NCI-H524 (cell line): Measurements from ENCODE around the gene DCTN2.
"Not testable (repeated sequence)": the region's sequence is repeated elsewhere in the genome, so short reads cannot be mapped to it uniquely, and the experiment has no call there.

Source experiments
- DNase-seq, 2 experiments: peaks; one replicate each; lab custom pipeline; 2025; lab: John Stamatoyannopoulos, UW

DCTN2 gene

GRCh38 chr12:57515934-57516541 is 31.0 kb downstream of the DCTN2 start:
- no peak for DNase-seq

GRCh38 chr12:57515408-57515933 is 31.5 kb downstream of the DCTN2 start:
- DNase-seq: no peak

GRCh38 chr12:57514720-57515407 is 32.1 kb downstream of the DCTN2 start:
- DNase-seq: no peak

GRCh38 chr12:57514246-57514645 is 32.7 kb downstream of the DCTN2 start:
- not testable (repeated sequence) for DNase-seq

- not testable (repeated sequence) for DNase-seq
Measured at GRCh38 chr12:57513677-57514076, 33.3 kb downstream of the DCTN2 start.

- DNase-seq: no peak
Measured at GRCh38 chr12:57513266-57513665, 33.7 kb downstream of the DCTN2 start.

GRCh38 chr12:57512665-57513064 is 34.3 kb downstream of the DCTN2 start:
- DNase-seq: no peak

GRCh38 chr12:57511588-57512325 is 35.2 kb downstream of the DCTN2 start:
- DNase-seq: no peak

- DNase-seq: no peak
Measured at GRCh38 chr12:57511161-57511560, 35.8 kb downstream of the DCTN2 start.

GRCh38 chr12:57507796-57508195 is 39.2 kb downstream of the DCTN2 start:
- not testable (repeated sequence) for DNase-seq

- DNase-seq: not testable (repeated sequence)
Measured at GRCh38 chr12:57506541-57506940, 40.5 kb downstream of the DCTN2 start.

- not testable (repeated sequence) for DNase-seq
Measured at GRCh38 chr12:57502311-57502969, 44.6 kb downstream of the DCTN2 start.

- DNase-seq: no peak
Measured at GRCh38 chr12:57500213-57500612, 46.8 kb downstream of the DCTN2 start.

GRCh38 chr12:57498571-57498970 is 48.4 kb downstream of the DCTN2 start:
- DNase-seq: no peak

GRCh38 chr12:57498132-57498502 is 48.9 kb downstream of the DCTN2 start:
- DNase-seq: no peak

GRCh38 chr12:57497223-57498131 is 49.5 kb downstream of the DCTN2 start:
- DNase-seq: no peak

GRCh38 chr12:57496822-57497221 is 50.2 kb downstream of the DCTN2 start:
- no peak for DNase-seq

- not testable (repeated sequence) for DNase-seq
Measured at GRCh38 chr12:57495051-57495701, 51.8 kb downstream of the DCTN2 start.

- DNase-seq: peak in 1 of 2 experiments; percentile 18
Measured at GRCh38 chr12:57491393-57492280, 55.4 kb downstream of the DCTN2 start.

- no peak for DNase-seq
Measured at GRCh38 chr12:57490126-57490525, 56.9 kb downstream of the DCTN2 start.
